Small intestine (tissue), 7 donors: ENCODE results near the gene MAST1. TPM values are rescaled to one million over a fixed set of nuclear protein-coding genes. Genes with fewer than 3 reads are reported as not detected.

Experiments used
- DNase-seq, 2 donors: peaks; one replicate each; pipeline versions ENCODE4 v3.0.0 to v3.0.0-alpha.2; 2013
- FAIRE-seq: peaks from 2 replicates; lab custom pipeline; 2012; peaks lifted over from hg19 to GRCh38; lab: Jason Lieb, UNC
- H3K27ac ChIP-seq, 3 donors: one replicate each; pipeline ENCODE4 v1.5.1; 2013; ENCODE audit warnings: low read length in 2 of 3, mild to moderate bottlenecking in 2 of 3, control low read depth in 1 of 3, inconsistent platforms in 1 of 3, low read depth in 1 of 3, moderate library complexity in 1 of 3
- H3K27me3 ChIP-seq, 3 donors: one replicate each; pipeline ENCODE4 v1.6.1; 2013; ENCODE audit warnings: low read length in 3 of 3, inconsistent platforms in 1 of 3; ENCODE audit not compliant: control insufficient read depth in 3 of 3, insufficient read depth in 3 of 3
- H3K36me3 ChIP-seq, 3 donors: one replicate each; pipeline ENCODE4 v1.6.1; 2013; ENCODE audit warnings: low read length in 3 of 3, inconsistent platforms in 1 of 3, low read depth in 1 of 3, mild to moderate bottlenecking in 1 of 3, moderate library complexity in 1 of 3; ENCODE audit not compliant: control insufficient read depth in 3 of 3, insufficient read depth in 2 of 3
- H3K4me1 ChIP-seq, 3 donors: one replicate each; pipeline ENCODE4 v1.6.1; 2013; ENCODE audit warnings: low read length in 2 of 3, inconsistent platforms in 1 of 3, low read depth in 1 of 3, mild to moderate bottlenecking in 1 of 3, moderate library complexity in 1 of 3; ENCODE audit not compliant: control insufficient read depth in 3 of 3, insufficient read depth in 2 of 3
- H3K4me3 ChIP-seq, 3 donors: one replicate each; pipeline ENCODE4 v1.5.1; 2013; ENCODE audit warnings: low read length in 3 of 3, control low read depth in 1 of 3, inconsistent platforms in 1 of 3, low read depth in 1 of 3, mild to moderate bottlenecking in 1 of 3, moderate library complexity in 1 of 3
- H3K9me3 ChIP-seq, 2 donors: one replicate each; pipeline ENCODE4 v1.6.1; 2013; ENCODE audit warnings: low read depth in 1 of 2, low read length in 1 of 2; ENCODE audit not compliant: control insufficient read depth in 2 of 2, insufficient read depth in 1 of 2
- WGBS, 3 donors: extraction: QIAGEN DNeasy Blood & Tissue Kit; methylation state at CpG; one replicate each; pipeline ENCODE4 v1.1.7; 2013; 5-methylcytosine and 5-hydroxymethylcytosine counted together
- polyA plus RNA-seq, 4 donors: library from polyadenylated mRNA; stranded (reverse) in 3 of 4; unstranded in 1 of 4; fragments of 200-250 nt in 3 of 4; fragments of 120-200 nt in 1 of 4; gene quantifications; one replicate each; pipeline versions ENCODE4 v1.2.1 to v1.2.3, GENCODE V29; 2013
- donor health status: healthy with polysubstance abuse.
- donor health status: control.
- donor health status: control.
- donor health status: Bipolar disorder and iron deficiency.
- donor health status: healthy.

Gene MAST1
- polyA plus RNA-seq, 4 donors = 0.54 to 3.3 (median 0.95) TPM

DNA sequence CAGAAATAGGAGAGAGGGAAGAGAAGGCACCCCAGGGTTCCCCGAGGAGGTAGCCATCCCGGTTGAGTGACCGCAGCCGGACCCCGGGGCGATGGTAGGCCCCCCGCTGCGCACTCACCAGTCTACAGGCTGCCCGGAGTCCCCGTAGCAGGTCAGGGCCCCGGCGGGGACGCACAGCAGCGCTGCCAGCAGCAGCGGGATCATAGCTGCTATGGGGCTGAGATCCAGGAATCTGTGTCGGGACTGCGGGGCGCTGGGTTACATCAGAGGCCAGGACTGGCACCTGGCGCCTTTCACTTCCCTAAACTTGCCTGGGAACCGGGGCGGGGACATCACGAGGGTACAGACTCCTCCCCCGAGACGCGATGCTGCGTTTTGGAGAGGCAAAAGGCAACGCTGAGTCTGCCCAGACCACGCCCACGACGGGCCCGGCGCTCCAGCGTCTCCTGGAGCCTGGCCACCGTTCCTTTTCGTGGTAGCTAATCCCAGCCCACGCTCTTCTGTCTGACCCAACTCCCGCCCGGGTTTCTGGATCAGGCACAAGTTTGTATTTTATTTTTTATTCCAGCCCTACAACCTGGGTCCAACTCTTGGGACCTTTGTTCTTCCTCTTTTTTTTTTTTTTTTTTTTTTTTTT lies 43.0 kb downstream of the MAST1 start, which contains the start of gene DNASE2:
TSS of gene DNASE2 (minus strand) at position 278 of the 637 bp plus-strand sequence. CDS start at position 204, 74 bp downstream.
- peaks cover 0 to 18% (median 7%) of the 10 kb centered on the region in 3 donors for H3K4me1 ChIP-seq
- peak within 1 kb of the TSS; percentile 24 to 91 (median 55) for H3K27ac ChIP-seq
- DNase-seq = peak; percentile 85 to 92
- H3K27me3 ChIP-seq = peaks cover 0 to 46% (median 4%) of the 10 kb centered on the region in 3 donors
- peaks cover 0 to 32% of the 10 kb centered on the region in 2 donors for H3K9me3 ChIP-seq
- H3K36me3 ChIP-seq = peaks cover 0 to 3% (median 2%) of the 10 kb centered on the region in 3 donors
- H3K4me3 ChIP-seq = peak within 1 kb of the TSS; percentile 59 to 76 (median 62)
- no peak for FAIRE-seq
- 0 to 1% (median 0%) methylated on average over 38 of the region's 38 CpGs for WGBS, 3 donors

- peaks cover 0 to 32% of the 10 kb centered on the region in 2 donors for H3K9me3 ChIP-seq
- FAIRE-seq = no peak
- H3K36me3 ChIP-seq = peaks cover 0 to 3% (median 2%) of the 10 kb centered on the region in 3 donors
- 82 to 94% (median 86%) methylated on average over 3 of the region's 3 CpGs for WGBS, 3 donors
- peaks cover 0 to 18% (median 7%) of the 10 kb centered on the region in 3 donors for H3K4me1 ChIP-seq
- DNase-seq = no peak
- peaks cover 0 to 59% (median 4%) of the 10 kb centered on the region in 3 donors for H3K27me3 ChIP-seq
- H3K27ac ChIP-seq = no peak overlapping the region
- H3K4me3 ChIP-seq = no peak overlapping the region
These were observed 44.3 kb downstream of the MAST1 start for GRCh38 chr19:12882589-12882988.

DNA sequence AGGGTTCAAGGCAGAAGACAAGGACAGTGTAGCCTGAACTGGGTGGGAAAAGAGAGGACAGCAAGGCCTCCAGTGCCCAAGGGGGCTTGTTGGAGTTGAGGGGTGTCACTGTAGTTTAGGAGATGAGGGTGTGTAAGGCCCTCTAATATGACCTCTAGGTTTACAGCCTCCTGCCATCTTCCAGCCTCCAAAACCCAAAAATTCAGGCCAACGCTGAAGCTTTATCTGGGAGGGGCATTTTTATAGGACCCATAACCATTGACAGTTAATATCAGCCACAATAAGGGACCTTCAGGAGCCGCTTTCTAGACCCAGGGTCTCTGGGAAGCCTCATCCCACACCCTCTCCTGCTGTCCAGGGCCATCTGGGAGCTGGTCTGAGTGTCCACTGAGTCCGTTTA lies 45.9 kb downstream of the MAST1 start:
- no peak for FAIRE-seq
- WGBS, 3 donors = 90 to 92% (median 92%) methylated on average over 3 of the region's 3 CpGs

DNA sequence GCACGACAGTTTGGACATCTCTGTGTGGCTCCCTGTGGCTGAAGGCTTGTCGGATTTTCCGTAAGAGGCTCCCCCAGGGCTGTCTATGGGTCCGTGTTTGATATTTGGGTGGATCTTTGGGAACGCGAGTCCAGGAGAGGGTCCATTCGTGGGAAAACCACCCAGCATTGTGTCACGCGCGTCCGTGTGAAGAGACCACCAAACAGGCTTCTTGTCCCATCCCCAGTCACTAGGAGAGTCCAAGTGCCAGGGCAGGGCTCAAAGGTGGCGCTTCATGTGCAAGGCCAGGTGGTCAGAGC lies 46.3 kb downstream of the MAST1 start:
- Histone ChIP-seq H3K9me3 (peaks cover 0 to 32% of the 10 kb centered on the region in 2 donors), H3K27ac (peak overlapping the region in 1 of 3 donors; percentile 80), H3K27me3 (peaks cover 0 to 61% (median 4%) of the 10 kb centered on the region in 3 donors), H3K36me3 (no peaks in the 10 kb centered on the region), H3K4me1 (peaks cover 0 to 18% (median 7%) of the 10 kb centered on the region in 3 donors), H3K4me3 (no peak overlapping the region)
- DNase-seq = no peak
- no peak for FAIRE-seq
- 74 to 85% (median 81%) methylated on average over 12 of the region's 12 CpGs for WGBS, 3 donors

More for the DNA sequence above, 45.9 kb downstream of the MAST1 start:
- Histone ChIP-seq H3K36me3 (no peaks in the 10 kb centered on the region), H3K4me1 (peaks cover 0 to 18% (median 7%) of the 10 kb centered on the region in 3 donors), H3K9me3 (peaks cover 0 to 32% of the 10 kb centered on the region in 2 donors), H3K4me3 (no peak overlapping the region), H3K27ac (no peak overlapping the region), H3K27me3 (peaks cover 0 to 61% (median 4%) of the 10 kb centered on the region in 3 donors)
- DNase-seq = no peak

- Histone ChIP-seq H3K9me3 (peaks cover 0 to 32% of the 10 kb centered on the region in 2 donors), H3K4me1 (peaks cover 0 to 18% (median 4%) of the 10 kb centered on the region in 3 donors), H3K36me3 (no peaks in the 10 kb centered on the region), H3K27me3 (peaks cover 0 to 61% (median 4%) of the 10 kb centered on the region in 3 donors), H3K4me3 (peak overlapping the region; percentile 27 to 54 (median 30)), H3K27ac (peak overlapping the region in 1 of 3 donors; percentile 80)
- FAIRE-seq (no peak), DNase-seq (peak; percentile 88 to 93)
- 2 to 9% (median 4%) methylated on average over 68 to 73 of the region's 73 CpGs for WGBS, 3 donors
These were observed 46.8 kb downstream of the MAST1 start for GRCh38 chr19:12884926-12885748.

DNA sequence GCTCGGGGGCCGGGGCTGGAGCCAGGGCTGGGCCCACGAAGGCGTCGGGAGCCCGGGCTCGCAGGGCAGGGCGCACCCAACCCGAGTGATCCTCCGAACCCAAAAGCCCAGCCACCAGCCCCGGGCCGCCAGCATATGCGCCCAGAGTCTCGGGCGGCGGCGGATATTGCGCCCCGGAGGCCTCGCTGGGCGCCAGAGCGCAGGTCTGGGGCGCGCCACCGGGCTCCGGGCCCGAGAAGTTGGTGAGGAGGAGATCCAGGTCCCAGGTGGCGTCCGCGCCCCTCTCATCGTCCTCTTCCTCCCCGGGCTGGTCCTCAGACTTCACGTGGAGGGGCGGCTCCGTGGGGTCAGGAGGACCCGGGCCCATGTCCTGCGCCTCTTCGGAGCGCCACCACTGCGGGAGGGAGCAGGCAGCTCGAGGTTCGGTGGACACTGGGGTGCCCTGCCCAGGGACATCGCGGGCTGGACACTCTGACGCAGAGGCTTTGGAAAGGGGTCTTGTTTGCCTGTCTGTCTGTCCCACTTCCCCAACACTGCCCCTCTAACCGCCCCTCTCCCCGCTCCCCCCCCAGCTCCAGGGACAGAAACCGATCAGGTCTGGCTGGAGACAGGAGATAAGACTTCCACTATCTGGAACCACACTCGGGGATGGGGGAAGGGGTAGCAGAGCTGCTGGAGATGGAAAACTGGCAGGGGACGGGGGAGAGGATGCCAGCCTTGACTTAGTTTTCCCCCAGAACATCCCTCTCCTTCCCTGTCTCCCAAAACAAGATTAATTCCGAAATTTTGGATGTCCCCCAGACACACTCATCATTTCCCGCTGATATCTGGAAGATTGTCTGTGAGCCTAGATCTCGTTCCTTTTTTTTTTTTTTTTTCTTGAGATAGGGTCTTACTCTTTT lies 47.7 kb downstream of the MAST1 start:
- Histone ChIP-seq H3K36me3 (no peaks in the 10 kb centered on the region), H3K4me1 (peaks cover 0 to 17% (median 0%) of the 10 kb centered on the region in 3 donors), H3K9me3 (peaks cover 0 to 32% of the 10 kb centered on the region in 2 donors), H3K27me3 (peaks cover 0 to 56% (median 4%) of the 10 kb centered on the region in 3 donors), H3K27ac (peak overlapping the region in 1 of 3 donors; percentile 59), H3K4me3 (peak overlapping the region in 2 of 3 donors; percentile 30 to 54)
- peak in 1 of 2 donors; percentile 39 for DNase-seq
- no peak for FAIRE-seq
- 5 to 11% (median 7%) methylated on average over 41 to 53 of the region's 53 CpGs for WGBS, 3 donors

GRCh38 chr19:12886651-12886968 lies 48.3 kb downstream of the MAST1 start:
- Histone ChIP-seq H3K27me3 (peaks cover 0 to 50% (median 4%) of the 10 kb centered on the region in 3 donors), H3K27ac (no peak overlapping the region), H3K9me3 (peaks cover 0 to 32% of the 10 kb centered on the region in 2 donors), H3K4me1 (peaks cover 0 to 16% (median 0%) of the 10 kb centered on the region in 3 donors), H3K4me3 (no peak overlapping the region), H3K36me3 (no peaks in the 10 kb centered on the region)
- 63 to 76% (median 64%) methylated on average over 5 of the region's 5 CpGs for WGBS, 3 donors
- DNase-seq = no peak
- no peak for FAIRE-seq
